ENCODE data around the gene PMIS2.

Gene PMIS2

DNA sequence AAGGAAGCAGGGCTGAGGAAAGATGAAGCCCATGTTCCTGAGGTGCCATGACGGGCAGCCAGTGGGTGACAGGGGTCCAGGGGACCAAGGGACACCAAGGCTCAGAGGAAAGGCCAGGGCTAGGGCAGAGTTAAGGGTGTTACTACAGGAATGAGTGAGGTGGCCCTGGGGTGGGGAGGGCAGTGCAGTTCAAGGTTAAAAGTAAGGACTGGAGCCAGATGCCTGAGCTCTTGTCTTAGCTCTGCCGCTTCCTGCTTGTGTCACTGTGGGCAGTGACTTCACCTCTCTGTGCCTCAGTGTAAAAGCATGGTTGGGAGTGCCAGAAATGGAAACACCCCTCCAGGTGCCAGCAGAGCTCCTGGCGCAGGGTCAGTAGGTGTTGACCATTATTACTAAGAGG lies 50.7 kb downstream of the PMIS2 start:
- DNase-seq, result no peak

All from fibroblast of skin of right biceps (primary cell).